ENCODE data around the gene TIPIN. TPM values are rescaled to one million over a fixed set of nuclear protein-coding genes. Genes with fewer than 3 reads are reported as not detected.

Gene TIPIN
- polyA plus RNA-seq, 3 donors, result 16.1 to 21.1 (median 19.7) TPM

- no peak for DNase-seq (ENCODE audit: extremely low read depth in 1 of 11, low read depth in 9 of 11, low spot score in 4 of 11)
Measured at GRCh38 chr15:66288551-66289185, 67.8 kb downstream of the TIPIN start.

GRCh38 chr15:66288093-66288492 lies 68.4 kb downstream of the TIPIN start:
- DNase-seq (ENCODE audit: extremely low read depth in 1 of 11, low read depth in 9 of 11, low spot score in 4 of 11), result no peak

GRCh38 chr15:66287461-66288057 lies 68.9 kb downstream of the TIPIN start:
- DNase-seq (ENCODE audit: extremely low read depth in 1 of 11, low read depth in 9 of 11, low spot score in 4 of 11), result peak in 1 of 11 donors; percentile 35

Other genes with a start within 250 kb of the TIPIN start
- 1 to 10 TPM; 1.6 to 3.3 (median 2.3) TPM for gene MEGF11, start 102.9 kb downstream of the TIPIN start, polyA plus RNA-seq (ENCODE audit: insufficient read length in 3 of 3)
- gene DIS3L, start 63.1 kb downstream of the TIPIN start, polyA plus RNA-seq (ENCODE audit: insufficient read length in 3 of 3), result 10 to 100 TPM; 34.1 to 43.6 (median 39.9) TPM
- gene MAP2K1, start 30.2 kb upstream of the TIPIN start, polyA plus RNA-seq (ENCODE audit: insufficient read length in 3 of 3), result 10 to 100 TPM; 51.1 to 51.6 (median 51.4) TPM
- 10 to 100 TPM; 32.5 to 45.4 (median 38.4) TPM for gene SNAPC5, start 141.1 kb upstream of the TIPIN start, polyA plus RNA-seq (ENCODE audit: insufficient read length in 3 of 3)
- gene RPL4, start 148.2 kb upstream of the TIPIN start, polyA plus RNA-seq (ENCODE audit: insufficient read length in 3 of 3), result 1,000 to 10,000 TPM; 3,551 to 3,829 (median 3,692) TPM
- 10 to 100 TPM; 25.2 to 31.2 (median 28.4) TPM for gene ZWILCH, start 148.6 kb upstream of the TIPIN start, polyA plus RNA-seq (ENCODE audit: insufficient read length in 3 of 3)
- under 1 TPM; 0.22 to 0.41 (median 0.33) TPM for gene LCTL, start 209.3 kb upstream of the TIPIN start, polyA plus RNA-seq (ENCODE audit: insufficient read length in 3 of 3)

Data from renal cortex interstitium (tissue), 11 donors.